Esophagus muscularis mucosa (tissue), 4 donors: ENCODE measurements around the gene WDR64. TPM values are rescaled to one million over a fixed set of nuclear protein-coding genes. Genes with fewer than 3 reads are reported as not detected.

ENCODE experiments used
- DNase-seq: peaks from one replicate; pipeline ENCODE4 v3.0.0-alpha.2; 2017; ENCODE audit errors: extremely low spot score
- H3K27ac ChIP-seq, 4 donors: fragments of 200-600 bp; sonication (generic); replicated peaks in 1 of 4; 1 replicate in 3 of 4; 2 replicates in 1 of 4; pipeline ENCODE4 v1.5.1; 2016 to 2019; ENCODE audit warnings: mild to moderate bottlenecking in 1 of 4
- H3K27me3 ChIP-seq, 4 donors: fragments of 200-600 bp; sonication (generic); one replicate each; pipeline versions ENCODE4 v1.5.1 to v1.6.0; 2016 to 2019
- H3K36me3 ChIP-seq, 4 donors: fragments of 200-600 bp; sonication (generic); one replicate each; pipeline ENCODE4 v1.5.1; 2016 to 2019
- H3K4me1 ChIP-seq, 4 donors: fragments of 200-600 bp; sonication (generic); one replicate each; pipeline ENCODE4 v1.5.1; 2016 to 2019
- H3K4me3 ChIP-seq, 4 donors: fragments of 200-600 bp; sonication (generic); 1 replicate in 2 of 4; 2 replicates in 2 of 4; pipeline ENCODE4 v1.5.1; 2016 to 2019; ENCODE audit warnings: mild to moderate bottlenecking in 4 of 4, moderate library complexity in 1 of 4
- H3K9me3 ChIP-seq, 4 donors: fragments of 200-600 bp; sonication (generic); 1 replicate in 3 of 4; 2 replicates in 1 of 4; pipeline ENCODE4 v1.5.1; 2016 to 2019
- CTCF ChIP-seq, 3 experiments: fragments of 200-600 bp in 2 of 3; fragments of 450-650 bp in 1 of 3; sonication (generic) in 2 of 3; IDR thresholded peaks; one replicate each; pipeline ENCODE4 v1.5.1; 2017 to 2019; ENCODE audit warnings: antibody characterized with exemption in 3 of 3, mild to moderate bottlenecking in 2 of 3, moderate library complexity in 1 of 3
- EP300 ChIP-seq: sonication (generic); formaldehyde crosslinking; IDR thresholded peaks from one replicate; pipeline ENCODE4 v1.6.1; 2017; ENCODE audit warnings: antibody characterized with exemption
- POLR2A ChIP-seq: fragments of 450-650 bp; IDR thresholded peaks from one replicate; pipeline ENCODE4 v1.6.1; 2017; ENCODE audit warnings: antibody characterized with exemption, moderate library complexity, mild to moderate bottlenecking, low read depth
- POLR2AphosphoS5 ChIP-seq, 2 donors: sonication (generic); formaldehyde crosslinking; IDR thresholded peaks; one replicate each; pipeline ENCODE4 v1.6.1; 2017; ENCODE audit warnings: antibody characterized with exemption in 2 of 2
- WGBS: methylation state at CpG from one replicate; pipeline ENCODE4 v1.1.5; 2018; 5-methylcytosine and 5-hydroxymethylcytosine counted together
- intact Hi-C: fragments of 100-400 bp; cut with DNase I; formaldehyde crosslinking; loops from one replicate; pipeline ENCODE4 v1.15.1; 2023
- total RNA-seq, 4 donors: library from RNA; depleted of rRNA; stranded (reverse); fragments of >200 nt; gene quantifications; one replicate each; pipeline versions ENCODE4 v1.1.0 to v1.2.1, GENCODE V29; 2016

WDR64 gene
- total RNA-seq, 4 donors from 2014 or later = not detected

GRCh38 chr1:241837416-241837815 is 185.3 kb downstream of the WDR64 start:
- Histone ChIP-seq H3K27me3 (no peaks in the 10 kb centered on the region), H3K4me3 (no peak overlapping the region), H3K36me3 (no peaks in the 10 kb centered on the region), H3K27ac (no peak overlapping the region), H3K4me1 (no peaks in the 10 kb centered on the region), H3K9me3 (no peaks in the 10 kb centered on the region)
- no peak for TF ChIP-seq EP300
- TF ChIP-seq POLR2AphosphoS5 (IDR thresholded peaks at IDR 0.05) = no peak
- no peak for TF ChIP-seq POLR2A
- no peak for TF ChIP-seq CTCF (IDR thresholded peaks at IDR 0.05)
- no peak for DNase-seq
- intact Hi-C loops = no loop called here
- 85% methylated on average over 5 of the region's 5 CpGs for WGBS

GRCh38 chr1:241837901-241838300 is 185.8 kb downstream of the WDR64 start:
- DNase-seq = no peak
- H3K27me3 ChIP-seq = no peaks in the 10 kb centered on the region
- WGBS = 87% methylated on average over 4 of the region's 4 CpGs
- H3K9me3 ChIP-seq = no peaks in the 10 kb centered on the region
- H3K27ac ChIP-seq = no peak overlapping the region
- H3K4me1 ChIP-seq = no peaks in the 10 kb centered on the region
- H3K4me3 ChIP-seq = no peak overlapping the region
- TF ChIP-seq CTCF (IDR thresholded peaks at IDR 0.05) (no peak), EP300 (no peak), POLR2AphosphoS5 (IDR thresholded peaks at IDR 0.05) (no peak), POLR2A (no peak)
- H3K36me3 ChIP-seq = no peaks in the 10 kb centered on the region
- intact Hi-C loops = no loop called here

GRCh38 chr1:241838897-241839296 is 186.8 kb downstream of the WDR64 start:
- intact Hi-C loops = no loop called here
- Histone ChIP-seq H3K4me1 (no peaks in the 10 kb centered on the region), H3K27ac (no peak overlapping the region), H3K27me3 (no peaks in the 10 kb centered on the region), H3K36me3 (no peaks in the 10 kb centered on the region), H3K4me3 (no peak overlapping the region), H3K9me3 (no peaks in the 10 kb centered on the region)
- WGBS = 90% methylated on average over 5 of the region's 5 CpGs
- TF ChIP-seq POLR2A (no peak), CTCF (IDR thresholded peaks at IDR 0.05) (no peak), POLR2AphosphoS5 (IDR thresholded peaks at IDR 0.05) (no peak), EP300 (no peak)
- no peak for DNase-seq

GRCh38 chr1:241839369-241839979 is 187.4 kb downstream of the WDR64 start:
- TF ChIP-seq CTCF (IDR thresholded peaks at IDR 0.05) = no peak
- no peak for TF ChIP-seq EP300
- no peak for TF ChIP-seq POLR2A
- TF ChIP-seq POLR2AphosphoS5 (IDR thresholded peaks at IDR 0.05) = no peak

GRCh38 chr1:241840164-241840563 is 188.1 kb downstream of the WDR64 start:
- no peak overlapping the region for H3K4me3 ChIP-seq
- no peak for TF ChIP-seq CTCF (IDR thresholded peaks at IDR 0.05)
- TF ChIP-seq POLR2AphosphoS5 (IDR thresholded peaks at IDR 0.05) = no peak
- TF ChIP-seq POLR2A = no peak
- TF ChIP-seq EP300 = no peak
- no peaks in the 10 kb centered on the region for H3K36me3 ChIP-seq
- no peaks in the 10 kb centered on the region for H3K4me1 ChIP-seq
- no peak overlapping the region for H3K27ac ChIP-seq
- no peaks in the 10 kb centered on the region for H3K9me3 ChIP-seq
- 84% methylated on average over 6 of the region's 6 CpGs for WGBS
- H3K27me3 ChIP-seq = no peaks in the 10 kb centered on the region
- intact Hi-C loops = loop anchor here (10.0 kb wide), 3 partner anchors 195 to 305 kb away; partner anchors contain the start of genes CHML, KMO and OPN3
- DNase-seq = no peak

More at GRCh38 chr1:241839369-241839979, 187.4 kb downstream of the WDR64 start:
- no peaks in the 10 kb centered on the region for H3K27me3 ChIP-seq
- H3K27ac ChIP-seq = no peak overlapping the region
- no peaks in the 10 kb centered on the region for H3K9me3 ChIP-seq
- H3K36me3 ChIP-seq = no peaks in the 10 kb centered on the region
- intact Hi-C loops = no loop called here
- 86% methylated on average over 6 of the region's 6 CpGs for WGBS
- no peak for DNase-seq
- H3K4me3 ChIP-seq = no peak overlapping the region
- no peaks in the 10 kb centered on the region for H3K4me1 ChIP-seq
